HG03175 (cell line): ENCODE data around the gene COL19A1.
"Not testable (repeated sequence)": the region's sequence is repeated elsewhere in the genome, so short reads cannot be mapped to it uniquely, and the experiment has no call there.

Experiments
- ATAC-seq: cut with Tn5 transposase; IDR thresholded peaks from one replicate; pipeline ENCODE4 v1.9.1; 2021; ENCODE audit warnings: mild to moderate bottlenecking, moderate library complexity; ENCODE audit not compliant: unreplicated experiment

The COL19A1 gene

DNA sequence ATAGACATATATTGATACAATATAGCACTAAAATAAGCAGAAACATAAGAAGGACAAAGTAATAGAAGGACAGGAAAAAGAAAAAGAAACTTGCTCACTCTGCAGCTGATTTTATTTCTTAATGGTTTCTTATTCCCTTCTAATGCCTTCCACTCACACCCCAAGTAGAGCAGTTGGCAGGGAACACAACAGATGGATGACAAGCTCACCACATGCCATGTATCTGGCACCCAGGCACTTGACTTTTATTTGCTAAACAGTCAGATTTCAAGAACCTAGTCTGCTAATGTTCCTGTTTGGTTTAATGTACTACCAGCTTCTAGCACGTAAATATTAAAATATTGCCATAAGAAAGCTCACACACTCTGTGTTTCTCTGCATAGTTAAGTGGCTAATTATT, 87.1 kb downstream of the COL19A1 start:
- no peak for ATAC-seq

DNA sequence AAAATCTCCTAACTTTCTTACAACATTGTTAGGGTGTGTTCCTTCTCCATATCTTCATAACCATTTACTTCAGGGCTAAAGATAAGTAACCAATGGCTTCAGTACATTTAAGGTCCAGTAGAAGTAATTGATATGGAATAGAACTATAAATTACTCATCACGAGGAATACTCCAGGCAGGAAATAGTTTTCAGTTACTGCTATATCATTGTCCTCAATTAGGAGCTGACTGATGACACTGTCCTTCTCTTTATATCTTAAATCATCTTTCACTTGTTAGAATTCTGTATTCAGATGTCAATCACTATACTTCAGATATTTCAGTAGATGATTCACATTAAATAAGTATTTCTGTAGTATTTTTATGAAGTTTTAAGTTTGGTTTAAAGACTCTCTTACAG, 88.4 kb downstream of the COL19A1 start:
- ATAC-seq: no peak

DNA sequence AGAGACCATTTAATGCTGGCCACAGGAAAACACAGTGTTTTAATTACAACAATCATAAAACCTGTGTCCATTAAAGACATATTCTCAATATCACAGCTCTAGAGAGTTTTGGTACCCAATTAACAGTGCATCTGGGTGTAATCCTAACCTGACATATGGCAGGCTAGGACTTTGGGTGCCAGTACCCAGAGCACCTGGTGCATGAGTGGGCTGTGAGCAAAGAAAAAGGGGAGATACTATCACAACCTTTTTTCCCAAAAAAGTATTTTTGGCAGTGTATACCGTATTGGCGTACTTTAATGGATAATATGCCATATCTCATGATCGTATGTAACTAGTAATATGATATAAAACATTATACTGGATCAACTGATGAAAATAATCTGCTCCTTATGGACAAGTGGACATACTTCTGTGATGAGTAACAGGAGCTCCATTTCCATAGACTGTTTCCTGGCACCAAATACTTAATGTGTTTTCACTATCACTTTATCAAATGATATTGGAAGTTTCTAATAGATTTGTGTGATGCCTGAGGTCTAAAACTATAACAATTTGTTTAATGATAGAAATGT, 91.7 kb downstream of the COL19A1 start:
- no peak for ATAC-seq

DNA sequence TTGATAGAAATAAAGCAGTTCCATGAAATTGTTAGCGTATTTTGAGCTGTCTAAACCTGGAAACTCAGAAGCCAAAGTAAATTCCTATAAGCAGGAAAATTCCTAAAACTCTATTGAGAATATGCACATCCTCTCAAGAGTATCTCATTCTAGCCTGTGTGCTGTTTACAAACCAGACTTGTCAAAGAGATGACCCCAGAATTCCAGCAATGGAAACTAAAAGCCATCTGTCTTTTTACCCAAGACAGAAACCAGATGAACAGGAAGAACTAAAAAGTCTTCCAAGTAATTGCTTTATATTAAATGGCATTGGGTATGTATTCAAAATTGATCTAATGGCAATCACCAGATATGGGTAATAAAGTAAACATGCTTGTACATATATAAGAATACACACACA, 92.6 kb downstream of the COL19A1 start:
- no peak for ATAC-seq

DNA sequence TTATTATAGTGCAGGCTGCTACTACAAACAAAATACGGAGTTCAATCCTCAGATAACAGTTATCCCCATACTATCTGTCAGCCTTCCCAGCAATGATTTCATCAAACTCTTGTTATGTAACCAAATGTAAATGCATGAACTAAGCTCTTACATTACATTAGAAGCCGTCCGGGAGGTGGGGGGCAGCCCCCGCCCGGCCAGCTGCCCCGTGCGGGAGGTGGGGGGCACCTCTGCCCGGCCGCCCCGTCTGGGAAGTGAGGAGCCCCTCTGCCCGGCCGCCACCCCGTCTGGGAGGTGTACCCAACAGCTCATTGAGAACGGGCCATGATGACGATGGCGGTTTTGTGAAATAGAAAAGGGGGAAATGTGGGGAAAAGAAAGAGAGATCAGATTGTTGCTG, 99.6 kb downstream of the COL19A1 start:
- ATAC-seq: not testable (repeated sequence)

DNA sequence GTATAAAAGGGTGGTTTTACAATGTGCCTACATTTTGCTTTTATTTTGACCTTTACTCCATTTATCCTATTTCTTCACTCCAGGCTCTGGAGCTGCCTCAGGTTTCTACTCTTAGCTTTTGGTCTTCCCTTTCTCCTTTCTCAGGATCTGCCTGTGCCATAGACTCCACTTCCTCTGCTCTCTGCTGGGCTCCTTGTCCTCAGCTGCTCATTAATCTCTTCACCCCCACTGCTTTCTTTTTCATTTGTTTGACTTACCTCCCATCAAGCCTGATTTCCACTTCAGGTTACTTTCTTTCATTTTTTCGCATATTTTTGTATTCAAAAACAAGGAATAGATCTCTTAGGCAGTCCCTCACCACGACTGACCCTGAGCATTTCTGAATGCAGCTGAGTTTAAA, 106.8 kb downstream of the COL19A1 start:
- ATAC-seq: no peak

DNA sequence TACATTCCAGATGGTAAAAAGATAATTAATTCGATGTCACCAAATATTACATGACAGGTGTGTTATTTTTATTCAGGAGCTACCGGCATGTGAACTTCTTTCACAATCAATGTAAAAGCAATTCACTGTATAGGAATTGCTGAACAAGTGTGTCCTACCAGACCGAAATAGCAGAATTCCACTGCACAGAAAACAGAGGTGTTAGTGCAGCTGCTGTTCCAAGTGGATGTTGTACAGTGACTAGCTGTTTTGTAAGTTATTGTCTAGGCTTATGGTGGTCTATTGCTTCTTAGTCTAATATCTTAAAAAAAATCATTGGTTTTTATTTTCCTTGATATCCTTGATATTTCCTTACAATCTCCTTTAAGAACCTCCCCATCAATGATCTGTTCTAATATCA, 107.4 kb downstream of the COL19A1 start:
- no peak for ATAC-seq

DNA sequence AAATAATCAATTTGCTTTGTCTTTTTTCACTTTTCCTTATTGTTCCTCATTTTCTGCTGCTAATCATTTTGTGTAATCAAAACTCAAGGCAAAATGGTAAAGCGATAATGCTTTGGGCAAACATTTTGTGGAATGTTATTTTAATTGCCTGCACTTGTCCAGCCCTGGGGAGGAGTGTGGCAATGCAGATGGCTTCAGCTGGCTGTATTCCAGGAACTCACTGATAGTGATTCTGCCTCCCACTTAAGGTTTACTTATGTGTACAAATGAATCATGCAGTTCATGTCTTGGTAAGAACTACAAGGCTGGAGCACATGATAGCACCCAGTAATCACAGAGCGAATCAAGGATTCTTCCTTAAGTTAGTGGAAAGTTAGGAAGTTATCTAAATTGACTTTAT, 107.8 kb downstream of the COL19A1 start:
- no peak for ATAC-seq

DNA sequence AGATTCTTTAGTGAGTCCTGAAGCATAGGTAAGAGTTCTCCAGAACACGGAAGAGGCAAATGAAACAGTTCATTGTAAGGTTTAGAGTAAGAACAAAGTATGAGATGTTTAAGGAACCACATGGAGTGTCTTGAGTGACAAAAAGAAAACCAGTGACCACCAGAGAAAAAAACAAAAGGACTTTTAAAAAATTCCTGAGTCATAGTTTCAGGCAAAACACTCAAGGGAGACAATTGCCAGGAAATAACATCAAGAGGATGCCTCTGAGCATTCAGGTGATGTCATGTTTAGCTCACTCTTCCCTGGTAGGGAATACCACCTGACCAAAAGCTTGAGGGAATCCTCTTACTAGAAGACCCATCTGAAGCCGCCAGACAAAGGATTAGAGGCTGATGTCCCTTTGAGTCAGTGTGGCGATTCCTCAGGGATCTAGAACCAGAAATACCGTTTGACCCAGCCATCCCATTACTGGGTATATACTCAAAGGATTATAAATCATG, 110.3 kb downstream of the COL19A1 start:
- no peak for ATAC-seq

DNA sequence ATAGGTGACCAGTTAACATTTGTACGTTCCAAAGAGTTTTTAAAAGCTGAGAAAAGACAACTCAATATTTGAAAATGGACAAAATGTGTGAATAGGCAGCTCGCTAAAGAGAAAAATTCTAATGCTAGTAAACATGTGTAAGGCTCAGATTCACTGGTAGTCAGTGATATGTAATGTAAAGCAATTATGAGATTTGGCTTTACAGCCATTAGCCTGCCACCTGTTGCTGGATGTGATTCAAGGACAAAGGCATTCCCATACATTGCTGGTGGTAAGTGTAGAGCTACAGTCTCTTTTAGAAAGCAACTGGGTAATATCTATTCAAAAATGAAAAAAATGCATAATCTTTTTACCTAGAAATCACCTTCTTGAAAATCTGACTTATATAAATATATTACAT, 114.3 kb downstream of the COL19A1 start:
- ATAC-seq: no peak

DNA sequence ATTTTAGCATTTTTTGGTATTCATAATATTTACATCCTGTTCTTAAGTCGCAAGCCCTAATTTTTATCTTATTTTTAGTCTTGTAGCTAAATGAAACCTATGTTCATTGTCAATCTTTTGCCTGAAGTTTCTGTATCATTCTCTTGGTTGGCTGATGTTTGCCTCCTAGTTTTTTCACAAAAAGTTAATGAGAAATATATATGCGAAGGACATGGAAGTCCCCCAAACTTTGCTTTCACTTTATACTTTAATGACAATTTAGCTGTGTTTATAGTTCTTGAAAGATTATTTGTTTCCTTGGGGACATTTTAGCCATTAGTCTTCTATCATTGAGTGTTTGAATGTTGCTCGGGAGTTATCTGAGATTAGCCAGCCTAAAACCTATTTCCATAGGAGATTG, 118.2 kb downstream of the COL19A1 start:
- ATAC-seq: no peak

DNA sequence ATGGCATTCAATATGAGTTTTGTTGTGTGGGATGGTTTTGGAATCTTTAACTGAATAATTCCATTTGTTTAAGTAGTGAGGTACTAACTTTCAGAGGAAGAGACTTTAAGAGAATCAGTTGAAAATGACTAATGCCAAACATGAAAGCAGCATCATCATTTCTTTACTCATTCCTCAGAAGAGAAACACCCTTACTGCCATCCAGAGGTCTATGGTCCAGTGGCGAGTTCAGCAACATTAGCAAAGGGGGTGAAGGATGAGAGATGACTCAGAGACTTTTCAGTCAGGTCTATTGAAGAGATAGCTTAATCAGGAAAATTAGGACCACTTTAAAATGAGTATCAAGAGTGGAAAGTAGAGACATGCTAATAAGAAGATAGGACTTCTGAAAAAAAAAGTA, 118.8 kb downstream of the COL19A1 start:
- peak; percentile 46 for ATAC-seq

DNA sequence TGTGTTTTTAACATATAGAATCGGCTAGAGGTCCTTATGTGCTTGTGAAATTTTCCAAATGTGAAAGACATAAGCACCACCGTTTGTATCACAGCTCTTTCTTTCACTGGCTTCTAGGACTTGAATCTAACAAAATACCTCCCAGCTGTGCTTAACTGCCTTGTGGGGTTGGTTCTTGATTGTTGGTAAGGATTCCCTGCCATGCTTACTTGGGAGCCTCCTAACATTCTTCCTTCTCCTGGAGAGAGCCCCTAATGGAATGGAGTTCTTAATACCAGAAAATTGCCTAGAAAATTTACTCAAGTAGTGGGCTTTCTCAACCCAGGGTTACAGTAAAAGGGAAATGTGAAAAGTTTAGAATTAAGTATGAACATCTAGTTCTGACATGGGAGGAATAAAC, 121.2 kb downstream of the COL19A1 start:
- no peak for ATAC-seq

DNA sequence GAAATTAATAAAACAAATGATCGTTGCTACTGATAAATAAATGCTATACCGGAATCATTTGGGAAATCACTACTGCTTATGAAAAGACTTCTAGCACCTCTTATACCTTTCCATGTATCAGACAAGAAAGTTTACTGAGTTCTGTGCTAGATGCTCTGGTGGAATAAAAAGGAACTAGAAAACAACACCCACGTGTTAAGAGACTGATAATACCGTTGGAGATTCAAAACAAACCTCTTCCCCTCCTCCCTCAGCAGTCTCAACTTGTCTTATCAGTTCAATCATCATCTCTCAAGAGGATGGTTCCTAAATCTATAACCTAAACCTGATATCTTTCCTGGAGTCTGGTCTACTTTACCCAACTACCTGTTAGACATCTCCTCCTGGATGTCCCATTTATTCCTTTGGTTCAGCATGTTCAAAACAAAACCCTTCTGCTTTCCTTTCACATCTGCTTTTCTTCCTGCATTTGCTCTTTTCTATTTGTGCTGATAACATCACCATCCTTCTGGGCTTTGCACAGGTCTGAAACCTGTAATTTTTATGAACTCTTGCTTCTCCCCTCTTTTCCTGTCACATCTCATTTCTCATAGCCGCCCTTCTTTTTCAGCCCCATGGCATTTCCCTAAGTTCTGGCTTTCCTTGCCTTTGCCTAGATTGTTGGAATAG, 122.2 kb downstream of the COL19A1 start:
- no peak for ATAC-seq

DNA sequence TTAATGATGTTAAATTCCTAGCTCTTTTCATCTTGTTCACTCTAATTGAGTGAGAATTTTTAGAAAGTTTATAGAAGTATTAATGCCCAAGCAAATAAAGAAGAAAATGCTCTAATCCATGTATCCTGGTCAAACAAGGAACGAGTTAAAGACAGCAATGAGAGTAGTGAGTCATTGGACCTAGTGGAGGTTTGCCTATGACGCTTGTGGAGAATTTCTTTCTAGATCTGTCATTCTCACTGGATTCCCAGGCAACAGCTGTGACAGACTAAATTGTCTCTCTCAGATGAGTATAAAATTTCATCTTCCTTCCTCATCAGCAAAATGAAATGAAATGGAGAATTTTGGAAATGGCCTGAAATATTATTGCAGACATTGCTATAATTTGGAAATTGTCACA, 127.9 kb downstream of the COL19A1 start:
- no peak for ATAC-seq

DNA sequence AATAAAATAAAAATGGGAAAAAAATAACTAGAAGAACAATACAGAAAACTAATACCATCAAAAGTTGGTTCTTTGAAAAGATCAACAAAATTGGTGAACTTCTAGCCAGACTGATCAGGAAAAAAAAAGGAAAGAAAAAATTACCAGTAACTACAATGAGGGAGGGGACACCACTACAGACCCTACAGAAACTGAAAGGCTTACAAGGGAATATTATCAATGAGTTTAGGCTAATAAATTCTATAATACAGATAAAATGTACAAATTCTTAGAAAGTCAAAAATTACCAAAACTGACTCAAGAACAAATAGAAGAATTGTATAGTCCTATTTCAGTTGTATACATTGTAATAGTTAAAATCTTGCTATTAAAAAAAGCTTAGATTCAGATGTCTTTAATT, 141.8 kb downstream of the COL19A1 start:
- ATAC-seq: no peak

DNA sequence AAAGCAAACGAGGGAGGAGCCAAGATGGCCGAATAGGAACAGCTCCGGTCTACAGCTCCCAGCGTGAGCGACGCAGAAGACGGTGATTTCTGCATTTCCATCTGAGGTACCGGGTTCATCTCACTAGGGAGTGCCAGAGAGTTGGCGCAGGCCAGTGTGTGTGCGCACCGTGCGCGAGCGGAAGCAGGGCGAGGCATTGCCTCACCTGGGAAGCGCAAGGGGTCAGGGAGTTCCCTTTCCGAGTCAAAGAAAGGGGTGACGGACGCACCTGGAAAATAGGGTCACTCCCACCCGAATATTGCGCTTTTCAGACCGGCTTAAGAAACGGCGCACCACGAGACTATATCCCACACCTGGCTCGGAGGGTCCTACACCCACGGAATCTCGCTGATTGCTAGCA, 144.0 kb downstream of the COL19A1 start:
- ATAC-seq: not testable (repeated sequence)

DNA sequence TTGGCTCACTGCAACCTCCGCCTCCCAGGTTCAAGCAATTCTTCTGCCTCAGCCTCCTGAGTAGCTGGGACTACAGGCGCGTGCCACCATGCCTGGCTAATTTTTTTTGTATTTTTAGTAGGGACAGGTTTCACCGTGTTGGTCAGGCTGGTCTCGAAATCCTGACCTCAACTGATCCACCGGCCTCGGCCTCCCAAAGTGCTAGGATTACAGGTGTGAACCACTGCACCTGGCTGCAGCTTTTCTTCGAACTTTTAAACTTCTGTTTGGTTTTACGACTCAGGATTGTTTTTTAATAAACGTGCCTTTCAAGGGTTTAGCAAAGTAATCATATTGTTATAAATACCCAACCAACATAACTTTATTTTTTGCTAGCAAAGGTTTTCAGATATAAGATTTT, 156.8 kb downstream of the COL19A1 start:
- ATAC-seq: not testable (repeated sequence)

DNA sequence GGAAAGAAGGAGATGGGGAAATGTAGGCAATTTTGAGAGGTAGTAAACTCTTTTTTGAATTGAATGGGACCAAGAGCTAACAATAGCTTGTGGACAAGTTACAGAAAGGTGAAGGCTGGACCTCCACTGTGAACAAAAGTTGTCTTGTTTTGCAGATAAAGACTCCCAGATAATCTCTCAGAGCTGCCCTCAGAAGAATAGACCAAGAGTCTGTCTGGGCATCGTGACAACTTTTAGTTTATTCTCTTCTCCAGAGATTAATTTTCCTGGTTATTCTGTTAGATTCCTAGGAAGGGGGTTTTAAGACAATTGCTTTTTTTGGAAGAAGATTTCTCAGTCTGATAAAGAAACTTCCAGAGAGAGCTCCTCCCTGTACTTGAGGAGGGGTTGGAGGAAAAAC, 161.9 kb downstream of the COL19A1 start:
- ATAC-seq: no peak

DNA sequence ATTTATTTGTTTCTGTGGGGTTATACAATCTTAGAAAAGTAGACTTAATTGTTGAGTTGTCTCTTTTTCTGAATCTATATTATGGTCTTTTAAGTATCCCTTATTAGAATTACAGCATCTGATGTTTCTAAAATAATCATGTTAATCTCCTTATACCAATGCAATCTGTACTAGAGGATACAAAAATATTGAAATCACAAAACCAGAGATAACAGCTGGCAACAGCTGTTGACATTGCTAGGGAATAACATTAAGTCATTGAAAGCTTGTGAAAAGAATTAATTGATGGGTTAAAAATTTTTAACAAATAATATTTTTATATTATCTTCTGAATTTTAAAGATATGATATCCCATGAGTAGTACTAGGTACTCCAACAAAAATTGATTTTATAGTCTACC, 162.6 kb downstream of the COL19A1 start:
- ATAC-seq: no peak

DNA sequence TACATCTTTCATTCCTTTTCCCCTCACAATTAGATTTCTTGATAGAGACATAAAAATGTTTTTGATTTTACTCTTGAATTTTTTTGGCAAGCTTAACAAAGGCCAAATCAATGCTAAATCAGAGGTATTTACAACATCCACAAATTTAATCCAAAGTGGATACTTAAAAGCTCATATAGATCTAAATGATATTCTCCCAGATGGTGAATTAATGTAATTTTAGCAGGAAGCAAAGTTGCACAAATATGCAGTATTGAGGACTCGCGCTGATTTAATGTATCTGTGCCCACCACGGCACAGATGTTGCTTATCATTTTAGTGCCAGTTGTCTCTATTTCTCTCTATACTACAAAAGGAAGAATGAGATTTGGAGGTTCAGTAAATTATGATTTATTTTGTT, 167.4 kb downstream of the COL19A1 start:
- ATAC-seq: no peak

DNA sequence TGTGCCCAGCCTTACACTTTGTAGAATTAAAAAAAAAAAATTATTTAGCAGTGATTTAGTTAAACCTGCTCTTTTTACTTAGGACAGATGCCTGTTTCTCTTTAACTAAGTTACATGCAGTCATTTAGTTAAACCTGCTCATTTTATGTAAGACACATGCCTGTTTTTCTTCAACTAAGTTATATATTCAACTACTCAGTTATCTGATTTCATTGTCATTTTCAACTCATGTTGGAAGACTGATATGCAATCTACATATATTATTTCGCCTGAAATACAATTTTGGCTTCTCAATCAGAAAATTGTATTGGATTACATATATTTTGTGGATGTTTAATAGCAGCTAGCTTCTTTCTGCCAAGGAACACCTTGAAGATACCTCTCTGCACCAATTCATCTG, 171.1 kb downstream of the COL19A1 start:
- ATAC-seq: no peak

DNA sequence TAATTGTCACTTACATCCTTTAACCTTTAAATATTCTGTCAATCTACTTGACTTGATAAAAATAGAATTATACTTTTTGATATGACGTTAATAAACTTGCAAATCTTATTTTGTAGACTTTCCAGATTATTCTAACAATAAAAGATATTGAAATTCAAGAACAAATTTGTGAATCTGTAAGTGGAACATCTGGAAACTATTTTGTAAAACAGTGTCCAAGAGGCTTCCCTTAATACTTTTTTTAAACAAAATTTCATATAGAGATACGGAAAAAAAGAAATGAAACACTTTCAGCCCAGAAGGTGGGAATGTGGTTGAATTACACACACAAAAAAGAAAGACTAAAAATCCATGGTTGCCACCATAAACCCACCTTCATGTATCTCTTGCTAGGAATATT, 174.4 kb downstream of the COL19A1 start:
- no peak for ATAC-seq
